ENCODE measurements around the gene TGFBR3L. TPM values are rescaled to one million over a fixed set of nuclear protein-coding genes. Genes with fewer than 3 reads are reported as not detected.

TGFBR3L gene
- total and polyA plus RNA-seq, 2 experiments from 2014 or later = 1.7 to 7.0 TPM

GRCh38 chr19:7933828-7934725 is 19.4 kb downstream of the TGFBR3L start (continued):
- TF ChIP-seq ZNF462 (CRISPR knock-in tag; IDR thresholded peaks at IDR 0.05) (no peak), JUNB (IDR thresholded peaks at IDR 0.05; ENCODE audit: unreplicated experiment) (no peak), CTCF (conservative IDR thresholded peaks at IDR 0.05; ENCODE audit: low read depth in 2 of 2) (no peak)

GRCh38 chr19:7934766-7935165 is 20.1 kb downstream of the TGFBR3L start:
- peaks cover 35% of the 10 kb centered on the region for H3K36me3 ChIP-seq (ENCODE audit: insufficient read depth)
- peaks cover 22% of the 10 kb centered on the region for H4K20me1 ChIP-seq (replicated peaks; ENCODE audit: insufficient read depth)
- DNase-seq (ENCODE audit: low spot score) = no peak
- no peak overlapping the region for H2AFZ ChIP-seq
- no peaks in the 10 kb centered on the region for H3K27me3 ChIP-seq (ENCODE audit: insufficient read depth)
- H3K9me2 ChIP-seq (ENCODE audit: insufficient read depth) = no peaks in the 10 kb centered on the region
- no peak overlapping the region for H3K27ac ChIP-seq (ENCODE audit: low read depth)
- no peaks in the 10 kb centered on the region; the same call in 2 of the 3 replicates for H3K4me1 Mint-ChIP-seq
- H3K4me1 ChIP-seq (ENCODE audit: insufficient read depth) = no peaks in the 10 kb centered on the region
- H3K4me3 ChIP-seq = no peak overlapping the region
- peaks cover 18% of the 10 kb centered on the region for H3K79me2 ChIP-seq (replicated peaks; ENCODE audit: insufficient read depth)
- peaks cover 3% of the 10 kb centered on the region for H3K27me3 Mint-ChIP-seq (ENCODE audit: insufficient read depth, low read depth, poor library complexity)
- no peaks in the 10 kb centered on the region for H3K9me3 Mint-ChIP-seq
- no peak overlapping the region for H3K4me3 Mint-ChIP-seq
- H3K4me2 ChIP-seq = no peak overlapping the region
- peaks cover 20% of the 10 kb centered on the region for H3F3A ChIP-seq (replicated peaks; ENCODE audit: low read depth)
- no peak overlapping the region for H3K27ac Mint-ChIP-seq
- no peak for ATAC-seq
- peaks cover 74% of the 10 kb centered on the region for H3K36me3 Mint-ChIP-seq (ENCODE audit: low read depth)
- TF ChIP-seq JUNB (IDR thresholded peaks at IDR 0.05; ENCODE audit: unreplicated experiment) (no peak), REST (IDR thresholded peaks at IDR 0.05; ENCODE audit: unreplicated experiment) (no peak), ETS1 (IDR thresholded peaks at IDR 0.05) (no peak), EZH2phosphoT487 (IDR thresholded peaks at IDR 0.05; ENCODE audit: unreplicated experiment) (no peak), NANOG (IDR thresholded peaks at IDR 0.05; ENCODE audit: borderline replicate concordance) (no peak), ZNF114 (CRISPR knock-in tag; IDR thresholded peaks at IDR 0.05) (no peak), CTCF (conservative IDR thresholded peaks at IDR 0.05; ENCODE audit: low read depth in 2 of 2) (no peak)

Data from GM23338 (cell line).